H9 (cell line): Measurements from ENCODE around the gene SERPINB5. TPM values are rescaled to one million over a fixed set of nuclear protein-coding genes. Genes with fewer than 3 reads are reported as not detected.

Experiments
- DNase-seq: peaks from one replicate; pipeline ENCODE4 v3.0.0-alpha.2; 2017
- H2AFZ ChIP-seq: one replicate; pipeline ENCODE4 v1.6.1; 2013; ENCODE audit warnings: mild to moderate bottlenecking, low read length, control low read depth, moderate library complexity
- H2AK5ac ChIP-seq: 2 replicates; pipeline ENCODE4 v1.6.1; 2013; ENCODE audit warnings: low read length, control low read depth, mixed read lengths; ENCODE audit not compliant: insufficient read length
- H2BK120ac ChIP-seq: one replicate; pipeline ENCODE4 v1.6.1; 2013; ENCODE audit warnings: low read depth, mild to moderate bottlenecking, low read length, control low read depth, inconsistent platforms; ENCODE audit not compliant: poor library complexity, severe bottlenecking
- H2BK12ac ChIP-seq: 2 replicates; pipeline ENCODE4 v1.6.1; 2013; ENCODE audit warnings: low read length, control low read depth, mixed read lengths, low read depth; ENCODE audit not compliant: insufficient read length
- H2BK15ac ChIP-seq: 2 replicates; pipeline ENCODE4 v1.6.1; 2013; ENCODE audit warnings: low read depth, low read length, control low read depth
- H2BK20ac ChIP-seq: one replicate; pipeline ENCODE4 v1.6.1; 2013; ENCODE audit warnings: low read depth, mild to moderate bottlenecking, low read length, control low read depth, inconsistent platforms; ENCODE audit not compliant: poor library complexity, severe bottlenecking
- H2BK5ac ChIP-seq: 2 replicates; pipeline ENCODE4 v1.6.1; 2013; ENCODE audit warnings: low read length, control low read depth, mixed read lengths; ENCODE audit not compliant: insufficient read length
- H3K14ac ChIP-seq: 2 replicates; pipeline ENCODE4 v1.6.1; 2013; ENCODE audit warnings: low read length, control low read depth; ENCODE audit not compliant: insufficient read depth
- H3K18ac ChIP-seq: 2 replicates; pipeline ENCODE4 v1.6.1; 2013; ENCODE audit warnings: low read depth, mild to moderate bottlenecking, mixed read lengths, low read length, control low read depth; ENCODE audit not compliant: insufficient read length
- H3K23ac ChIP-seq: 2 replicates; pipeline ENCODE4 v1.6.1; 2013; ENCODE audit warnings: low read length, control low read depth, mixed read lengths, low read depth; ENCODE audit not compliant: insufficient read length
- H3K23me2 ChIP-seq: 2 replicates; pipeline ENCODE4 v1.6.1; 2013; ENCODE audit warnings: low read depth, mild to moderate bottlenecking, mixed read lengths, low read length, control low read depth; ENCODE audit not compliant: insufficient read length, poor library complexity, severe bottlenecking
- H3K27ac ChIP-seq: 2 replicates; pipeline ENCODE4 v1.5.1; 2013; ENCODE audit warnings: low read length, control low read depth, mixed read lengths, low read depth; ENCODE audit not compliant: insufficient read length
- H3K27me3 ChIP-seq: 2 replicates; pipeline ENCODE4 v1.6.1; 2013; ENCODE audit warnings: low read length, control low read depth, inconsistent platforms; ENCODE audit not compliant: insufficient read depth
- H3K4ac ChIP-seq: 2 replicates; pipeline ENCODE4 v1.6.1; 2013; ENCODE audit warnings: low read depth, mild to moderate bottlenecking, control low read depth, inconsistent platforms, low read length, moderate library complexity
- H3K4me1 ChIP-seq: 2 replicates; pipeline ENCODE4 v1.6.1; 2013; ENCODE audit warnings: low read length, control low read depth, inconsistent platforms; ENCODE audit not compliant: insufficient read depth
- H3K4me2 ChIP-seq: 2 replicates; pipeline ENCODE4 v1.6.1; 2013; ENCODE audit warnings: low read length, control low read depth, mixed read lengths; ENCODE audit not compliant: insufficient read length, insufficient read depth
- H3K56ac ChIP-seq: 2 replicates; pipeline ENCODE4 v1.6.1; 2013; ENCODE audit warnings: low read depth, mild to moderate bottlenecking, mixed read lengths, low read length, control low read depth; ENCODE audit not compliant: insufficient read length
- H3K79me1 ChIP-seq: 2 replicates; pipeline ENCODE4 v1.6.1; 2013; ENCODE audit warnings: low read depth, mild to moderate bottlenecking, moderate library complexity, low read length, control low read depth, inconsistent platforms; ENCODE audit not compliant: insufficient read depth, poor library complexity, severe bottlenecking
- H3K79me2 ChIP-seq: 2 replicates; pipeline ENCODE4 v1.6.1; 2013; ENCODE audit warnings: low read length, control low read depth, inconsistent platforms; ENCODE audit not compliant: insufficient read depth
- H3K9ac ChIP-seq: 2 replicates; pipeline ENCODE4 v1.6.1; 2013; ENCODE audit warnings: low read length, control low read depth, mixed read lengths; ENCODE audit not compliant: insufficient read length; ENCODE audit errors: extremely low read depth
- H3K9me3 ChIP-seq: one replicate; pipeline ENCODE4 v1.6.1; 2013; ENCODE audit warnings: low read depth, low read length, inconsistent platforms; ENCODE audit not compliant: control insufficient read depth
- H3T11ph ChIP-seq: one replicate; pipeline ENCODE4 v1.6.1; 2013; ENCODE audit warnings: mild to moderate bottlenecking, low read length, control low read depth, inconsistent platforms
- H4K20me1 ChIP-seq: one replicate; pipeline ENCODE4 v1.6.1; 2013; ENCODE audit not compliant: control insufficient read depth, insufficient read length, insufficient read depth
- H4K5ac ChIP-seq: 2 replicates; pipeline ENCODE4 v1.6.1; 2013; ENCODE audit warnings: low read depth, mild to moderate bottlenecking, mixed read lengths, low read length, control low read depth; ENCODE audit not compliant: insufficient read length
- H4K8ac ChIP-seq: replicated peaks from 2 replicates; pipeline ENCODE4 v1.6.1; 2013; ENCODE audit warnings: low read length, control low read depth, mixed read lengths, low read depth; ENCODE audit not compliant: insufficient read length
- H4K91ac ChIP-seq: 2 replicates; pipeline ENCODE4 v1.6.1; 2013; ENCODE audit warnings: low read depth, mild to moderate bottlenecking, moderate library complexity, mixed read lengths, low read length, control low read depth; ENCODE audit not compliant: insufficient read length
- H3K27ac Mint-ChIP-seq, 3 experiments: 2 replicates in 2 of 3; 3 replicates in 1 of 3; pipeline ENCODE4 v1.8.0; 2020 to 2021; ENCODE audit warnings: mixed read lengths in 3 of 3, mild to moderate bottlenecking in 1 of 3, moderate library complexity in 1 of 3
- H3K27me3 Mint-ChIP-seq: 2 replicates; pipeline ENCODE4 v1.8.0; 2021; ENCODE audit warnings: low read depth, mild to moderate bottlenecking, moderate library complexity, mixed read lengths
- H3K36me3 Mint-ChIP-seq, 3 experiments: 2 replicates in 2 of 3; 3 replicates in 1 of 3; pipeline ENCODE4 v1.8.0; 2020 to 2021; ENCODE audit warnings: low read depth in 3 of 3, mixed read lengths in 3 of 3; ENCODE audit not compliant: insufficient read depth in 1 of 3
- H3K4me1 Mint-ChIP-seq, 2 experiments: 2 replicates each; pipeline ENCODE4 v1.8.0; 2020; ENCODE audit warnings: mixed read lengths in 2 of 2
- H3K4me3 Mint-ChIP-seq, 2 experiments: 2 replicates in 1 of 2; 3 replicates in 1 of 2; pipeline ENCODE4 v1.8.0; 2020 to 2021; ENCODE audit warnings: mild to moderate bottlenecking in 2 of 2, mixed read lengths in 2 of 2, moderate library complexity in 1 of 2
- H3K9me3 Mint-ChIP-seq, 2 experiments: 2 replicates in 1 of 2; 3 replicates in 1 of 2; pipeline ENCODE4 v1.8.0; 2020; ENCODE audit warnings: mild to moderate bottlenecking in 2 of 2, mixed read lengths in 2 of 2, moderate library complexity in 1 of 2
- CTCF ChIP-seq: fragments of 200-600 bp; sonication (generic); conservative IDR thresholded peaks from 3 replicates; pipeline ENCODE4 v1.8.0; 2021; ENCODE audit warnings: antibody characterized with exemption, mild to moderate bottlenecking
- WGBS: extraction: QIAGEN DNeasy Blood & Tissue Kit; methylation state at CpG from one replicate; pipeline ENCODE4 v1.1.7; 2013; ENCODE audit warnings: missing lambda C conversion rate, low lambda C conversion rate, mixed read lengths; ENCODE audit not compliant: insufficient read length; ENCODE audit errors: extremely low coverage; 5-methylcytosine and 5-hydroxymethylcytosine counted together
- total RNA-seq: library from RNA; stranded (reverse); gene quantifications from 2 replicates; pipeline ENCODE4 v1.2.1, GENCODE V29; 2021

SERPINB5 gene
- total RNA-seq, 1 experiment from 2014 or later, result not detected

DNA sequence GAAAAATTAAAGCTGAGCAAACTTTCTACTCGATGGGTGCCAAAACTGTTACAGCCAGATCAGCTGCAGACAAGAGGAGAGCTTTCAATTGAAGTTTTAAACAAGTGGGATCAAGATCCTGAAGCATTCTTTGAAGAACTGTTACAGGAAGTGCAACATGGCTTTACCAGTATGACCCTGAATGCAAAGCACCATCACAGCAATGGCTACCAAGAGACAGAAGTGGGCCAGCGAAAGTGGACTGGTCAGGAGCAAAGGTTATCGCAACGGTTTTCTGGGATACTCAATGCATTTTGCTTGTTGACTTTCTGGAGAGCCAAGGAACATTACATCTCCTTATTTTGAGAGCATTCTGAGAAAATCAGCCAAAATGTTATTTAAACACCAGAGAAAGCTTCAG lies 9.1 kb upstream of the SERPINB5 start:
- no peak overlapping the region for H2AFZ ChIP-seq
- no CpG with 5 or more reads among the region's 4 CpGs for WGBS
- H3K4me3 Mint-ChIP-seq, result no peak overlapping the region

More for the DNA sequence above, 9.1 kb upstream of the SERPINB5 start:
- no peaks in the 10 kb centered on the region for H3K9me3 Mint-ChIP-seq
- H2BK20ac ChIP-seq, result no peak overlapping the region
- no peak overlapping the region for H3K23ac ChIP-seq
- H3K79me1 ChIP-seq, result no peaks in the 10 kb centered on the region
- no peak overlapping the region for H3K56ac ChIP-seq
- no peaks in the 10 kb centered on the region for H3K9me3 ChIP-seq
- TF ChIP-seq CTCF, result no peak
- H3K27me3 ChIP-seq, result no peaks in the 10 kb centered on the region
- H3K4ac ChIP-seq, result no peak overlapping the region
- no peak overlapping the region for H3K27ac ChIP-seq
- no peak overlapping the region for H4K91ac ChIP-seq
- H3K9ac ChIP-seq, result no peak overlapping the region
- H3K14ac ChIP-seq, result no peak overlapping the region
- H4K20me1 ChIP-seq, result no peaks in the 10 kb centered on the region
- no peak overlapping the region for H3K27ac Mint-ChIP-seq
- no peak overlapping the region for H4K5ac ChIP-seq
- H3K36me3 Mint-ChIP-seq, result no peaks in the 10 kb centered on the region
- no peak overlapping the region for H2BK12ac ChIP-seq
- no peaks in the 10 kb centered on the region for H3K4me1 ChIP-seq
- no peaks in the 10 kb centered on the region for H3K79me2 ChIP-seq
- H3K27me3 Mint-ChIP-seq, result no peaks in the 10 kb centered on the region; the same call in 1 of the 2 replicates
- H3K4me2 ChIP-seq, result no peak overlapping the region
- no peak overlapping the region for H2AK5ac ChIP-seq
- H3K18ac ChIP-seq, result no peak overlapping the region
- no peak overlapping the region for H2BK15ac ChIP-seq
- DNase-seq, result no peak
- H3K4me1 Mint-ChIP-seq, result no peaks in the 10 kb centered on the region
- H2BK120ac ChIP-seq, result no peak overlapping the region
- H2BK5ac ChIP-seq, result no peak overlapping the region
- no peak overlapping the region for H3T11ph ChIP-seq
- no peak overlapping the region for H4K8ac ChIP-seq
- H3K23me2 ChIP-seq, result no peaks in the 10 kb centered on the region
